Smooth muscle cell (in vitro differentiated cells): Measurements from ENCODE around the gene ZNF70. TPM values are rescaled to one million over a fixed set of nuclear protein-coding genes. Genes with fewer than 3 reads are reported as not detected.

Experiments
- DNase-seq: peaks from one replicate; lab custom pipeline; 2025; ENCODE audit not compliant: unreplicated experiment; lab: John Stamatoyannopoulos, UW
- H2AFZ ChIP-seq: fragments of 200-600 bp; sonication (generic); 2 replicates; pipeline ENCODE4 v1.6.0; 2016; ENCODE audit warnings: antibody characterized with exemption, low read depth, mild to moderate bottlenecking
- H3F3A ChIP-seq: fragments of 200-600 bp; sonication (generic); 2 replicates; pipeline ENCODE4 v1.6.0; 2017; ENCODE audit warnings: antibody characterized with exemption, low read depth
- H3K27ac ChIP-seq: fragments of 200-600 bp; sonication (generic); 2 replicates; pipeline ENCODE4 v1.5.1; 2016; ENCODE audit warnings: low read depth, mild to moderate bottlenecking
- H3K27me3 ChIP-seq: fragments of 200-600 bp; sonication (generic); 2 replicates; pipeline ENCODE4 v1.6.1; 2016; ENCODE audit warnings: low read depth, mild to moderate bottlenecking
- H3K36me3 ChIP-seq: fragments of 200-600 bp; sonication (generic); 2 replicates; pipeline ENCODE4 v1.5.1; 2016; ENCODE audit warnings: low read depth
- H3K4me1 ChIP-seq: fragments of 200-600 bp; sonication (generic); 2 replicates; pipeline ENCODE4 v1.5.1; 2016; ENCODE audit warnings: low read depth
- H3K4me2 ChIP-seq: fragments of 200-600 bp; sonication (generic); 2 replicates; pipeline ENCODE4 v1.6.0; 2016; ENCODE audit warnings: mild to moderate bottlenecking
- H3K4me3 ChIP-seq: fragments of 200-600 bp; sonication (generic); 2 replicates; pipeline ENCODE4 v1.5.1; 2016; ENCODE audit warnings: mild to moderate bottlenecking
- H3K79me2 ChIP-seq: fragments of 200-600 bp; sonication (generic); 2 replicates; pipeline ENCODE4 v1.6.0; 2016; ENCODE audit warnings: low read depth, mild to moderate bottlenecking
- H3K9ac ChIP-seq: fragments of 200-600 bp; sonication (generic); 2 replicates; pipeline ENCODE4 v1.6.0; 2016; ENCODE audit warnings: low read depth
- H3K9me3 ChIP-seq: fragments of 200-600 bp; sonication (generic); replicated peaks from 2 replicates; pipeline ENCODE4 v1.5.1; 2016; ENCODE audit warnings: low read depth
- H4K20me1 ChIP-seq: fragments of 200-600 bp; sonication (generic); 2 replicates; pipeline ENCODE4 v1.6.0; 2016; ENCODE audit warnings: low read depth
- WGBS: methylation state at CpG from one replicate; pipeline ENCODE4 v1.1.7; 2016; ENCODE audit warnings: low lambda C conversion rate; 5-methylcytosine and 5-hydroxymethylcytosine counted together
- polyA plus RNA-seq: library from polyadenylated mRNA; unstranded; fragments of >200 nt; fragmentation: Nextera tagmentation; extraction: Ambion mirVana; gene quantifications from 2 replicates; pipeline ENCODE4 v1.2.1, GENCODE V29; 2016
- total RNA-seq: library from RNA; depleted of rRNA; stranded (reverse); fragments of >200 nt; gene quantifications from 2 replicates; pipeline ENCODE4 v1.2.3, GENCODE V29; 2014
- TF ChIP-seq, protein P1 (sequence below): fragments of 200-600 bp; sonication (generic); IDR thresholded peaks from 2 replicates; pipeline ENCODE4 v1.5.1; 2017; ENCODE audit warnings: borderline replicate concordance, mild to moderate bottlenecking, antibody characterized with exemption; ENCODE audit not compliant: insufficient read depth, poor library complexity, severe bottlenecking

Gene ZNF70
- total and polyA plus RNA-seq, 2 experiments from 2014 or later: 2.4 to 6.9 TPM

DNA sequence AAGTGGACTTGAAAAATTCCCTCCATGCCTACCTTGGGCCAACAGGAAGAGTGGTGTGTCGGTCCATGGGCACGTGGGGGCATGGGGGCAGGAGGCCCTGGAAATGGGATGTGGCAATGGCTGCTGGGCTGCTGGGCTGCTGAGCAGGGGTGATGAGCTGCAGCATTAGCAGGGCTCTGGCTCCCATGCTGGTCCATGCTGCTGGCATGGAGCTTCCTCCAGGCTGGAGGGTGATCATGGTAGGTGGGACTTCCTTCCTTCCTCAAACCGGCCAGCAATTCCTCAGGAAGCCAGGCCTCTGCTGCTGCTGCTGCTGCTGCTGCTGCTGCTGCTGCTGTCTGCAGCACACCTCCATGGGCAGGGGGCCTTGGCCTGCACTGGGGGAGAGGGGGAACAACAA, 55.8 kb downstream of the ZNF70 start:
- no peak for DNase-seq
- H2AFZ ChIP-seq: no peak overlapping the region
- no peaks in the 10 kb centered on the region for H3K9me3 ChIP-seq
- no peaks in the 10 kb centered on the region for H3K79me2 ChIP-seq
- no peaks in the 10 kb centered on the region for H3K4me1 ChIP-seq
- no peak overlapping the region for H3K4me2 ChIP-seq
- H3K4me3 ChIP-seq: no peak overlapping the region
- H3F3A ChIP-seq: no peaks in the 10 kb centered on the region
- H3K27ac ChIP-seq: no peak overlapping the region
- no peaks in the 10 kb centered on the region for H3K27me3 ChIP-seq
- 97% methylated on average over 3 of the region's 3 CpGs for WGBS
- peaks cover 28% of the 10 kb centered on the region for H4K20me1 ChIP-seq
- TF ChIP-seq, protein P1, sequence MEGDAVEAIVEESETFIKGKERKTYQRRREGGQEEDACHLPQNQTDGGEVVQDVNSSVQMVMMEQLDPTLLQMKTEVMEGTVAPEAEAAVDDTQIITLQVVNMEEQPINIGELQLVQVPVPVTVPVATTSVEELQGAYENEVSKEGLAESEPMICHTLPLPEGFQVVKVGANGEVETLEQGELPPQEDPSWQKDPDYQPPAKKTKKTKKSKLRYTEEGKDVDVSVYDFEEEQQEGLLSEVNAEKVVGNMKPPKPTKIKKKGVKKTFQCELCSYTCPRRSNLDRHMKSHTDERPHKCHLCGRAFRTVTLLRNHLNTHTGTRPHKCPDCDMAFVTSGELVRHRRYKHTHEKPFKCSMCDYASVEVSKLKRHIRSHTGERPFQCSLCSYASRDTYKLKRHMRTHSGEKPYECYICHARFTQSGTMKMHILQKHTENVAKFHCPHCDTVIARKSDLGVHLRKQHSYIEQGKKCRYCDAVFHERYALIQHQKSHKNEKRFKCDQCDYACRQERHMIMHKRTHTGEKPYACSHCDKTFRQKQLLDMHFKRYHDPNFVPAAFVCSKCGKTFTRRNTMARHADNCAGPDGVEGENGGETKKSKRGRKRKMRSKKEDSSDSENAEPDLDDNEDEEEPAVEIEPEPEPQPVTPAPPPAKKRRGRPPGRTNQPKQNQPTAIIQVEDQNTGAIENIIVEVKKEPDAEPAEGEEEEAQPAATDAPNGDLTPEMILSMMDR: no peak
- no peak overlapping the region for H3K9ac ChIP-seq
- H3K36me3 ChIP-seq: peaks cover 2% of the 10 kb centered on the region

DNA sequence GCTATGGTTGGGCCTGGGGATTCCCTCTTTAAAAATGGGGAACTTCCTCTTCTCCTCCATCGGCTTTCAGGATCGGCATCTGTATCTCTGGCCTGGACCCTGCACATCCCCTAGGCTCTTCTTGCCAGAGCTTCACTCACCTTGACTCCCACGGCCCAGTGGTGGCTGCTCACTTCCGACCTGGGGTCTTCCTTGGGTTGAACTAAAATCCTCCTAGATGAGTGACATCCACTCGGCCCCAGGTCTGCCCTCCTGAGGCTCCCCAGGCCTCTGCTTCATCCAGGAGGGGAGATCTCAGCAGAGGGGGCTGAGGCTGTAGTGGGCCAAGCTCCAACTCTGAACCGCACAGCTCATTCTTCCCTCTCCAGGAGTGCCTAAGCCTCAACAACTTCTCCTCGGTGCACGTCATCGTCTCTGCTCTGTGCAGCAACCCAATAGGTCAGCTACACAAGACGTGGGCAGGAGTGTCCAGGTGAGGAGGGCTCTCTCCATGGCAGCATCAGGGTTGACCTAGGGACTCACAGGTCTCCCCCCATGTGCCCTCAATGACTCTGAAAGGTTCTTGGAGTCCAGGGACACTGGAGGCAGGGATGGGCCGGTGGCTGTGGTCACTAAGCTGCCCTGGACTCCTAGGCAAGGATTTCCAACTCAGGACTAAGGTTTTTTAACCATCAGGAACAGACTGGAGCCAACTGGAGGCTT, 56.8 kb downstream of the ZNF70 start:
- H3F3A ChIP-seq: no peaks in the 10 kb centered on the region
- no peaks in the 10 kb centered on the region for H3K36me3 ChIP-seq
- no peak overlapping the region for H3K4me3 ChIP-seq
- no peak overlapping the region for H3K4me2 ChIP-seq
- no peak overlapping the region for H2AFZ ChIP-seq
- no peak for DNase-seq
- no peaks in the 10 kb centered on the region for H3K4me1 ChIP-seq
- no peak overlapping the region for H3K9ac ChIP-seq
- 96% methylated on average over 11 of the region's 11 CpGs for WGBS
- no peaks in the 10 kb centered on the region for H3K9me3 ChIP-seq
- H3K27ac ChIP-seq: no peak overlapping the region
- peaks cover 21% of the 10 kb centered on the region for H4K20me1 ChIP-seq
- TF ChIP-seq, protein P1: no peak
- no peaks in the 10 kb centered on the region for H3K79me2 ChIP-seq
- no peaks in the 10 kb centered on the region for H3K27me3 ChIP-seq

DNA sequence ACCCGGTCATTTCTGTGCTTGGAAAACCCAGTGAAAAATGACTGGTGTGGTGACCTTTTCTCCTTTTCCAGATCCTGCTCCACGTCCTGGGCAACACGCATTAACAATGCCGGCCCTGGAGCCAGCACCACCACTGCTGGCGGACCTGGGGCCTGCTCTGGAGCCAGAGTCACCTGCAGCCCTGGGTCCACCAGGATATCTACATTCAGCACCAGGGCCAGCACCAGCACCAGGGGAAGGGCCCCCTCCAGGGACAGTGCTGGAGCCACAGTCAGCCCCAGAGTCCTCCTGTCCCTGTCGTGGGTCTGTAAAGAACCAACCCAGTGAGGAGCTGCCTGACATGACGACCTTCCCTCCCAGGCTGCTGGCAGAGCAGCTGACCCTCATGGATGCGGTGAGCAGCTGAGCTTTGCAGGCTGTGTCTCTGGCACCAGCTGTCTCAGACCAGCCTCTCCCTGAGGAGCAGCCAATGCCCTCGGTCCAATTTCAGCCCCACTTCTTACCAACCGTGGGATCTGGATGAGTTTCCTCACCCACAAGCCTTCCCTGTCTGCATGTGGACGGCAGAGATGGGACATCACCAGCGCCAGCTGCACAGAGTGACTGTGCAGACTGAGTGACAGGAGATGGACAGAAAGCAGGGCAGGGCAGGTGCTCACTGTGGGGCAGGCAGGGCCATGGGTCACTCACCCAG, 58.2 kb downstream of the ZNF70 start:
- H3K9ac ChIP-seq: no peak overlapping the region
- no peak overlapping the region for H3K27ac ChIP-seq
- WGBS: 96% methylated on average over 12 of the region's 12 CpGs
- DNase-seq: no peak
- H3K4me2 ChIP-seq: no peak overlapping the region
- H3F3A ChIP-seq: no peaks in the 10 kb centered on the region
- H3K4me3 ChIP-seq: no peak overlapping the region
- H2AFZ ChIP-seq: no peak overlapping the region
- H3K27me3 ChIP-seq: no peaks in the 10 kb centered on the region
- no peaks in the 10 kb centered on the region for H3K79me2 ChIP-seq
- no peaks in the 10 kb centered on the region for H3K36me3 ChIP-seq
- no peaks in the 10 kb centered on the region for H3K4me1 ChIP-seq
- H3K9me3 ChIP-seq: no peaks in the 10 kb centered on the region
- peaks cover 13% of the 10 kb centered on the region for H4K20me1 ChIP-seq
- TF ChIP-seq, protein P1: no peak
